ENCODE data around the gene MEX3B. TPM values are rescaled to one million over a fixed set of nuclear protein-coding genes. Genes with fewer than 3 reads are reported as not detected.
"Not testable (repeated sequence)": the region's sequence is repeated elsewhere in the genome, so short reads cannot be mapped to it uniquely, and the experiment has no call there.

The MEX3B gene
- total and polyA plus RNA-seq, 9 of the 15 experiments (the other 6 are each of a cell fraction or from before 2014, with no cell fraction given) = 0.94 to 12.8 (median 3.6) TPM

- Histone ChIP-seq H3K36me3 (ENCODE audit: control insufficient read depth, insufficient read depth, low read length) (no peaks in the 10 kb centered on the region), H3K4me3 (no peak overlapping the region), H3K4me2 (ENCODE audit: insufficient read depth, low read length) (no peak overlapping the region), H4K20me1 (replicated peaks; ENCODE audit: control insufficient read depth, insufficient read depth, low read length) (no peaks in the 10 kb centered on the region), H3K27me3 (ENCODE audit: control insufficient read depth in 2 of 2, insufficient read depth in 2 of 2, low read length in 2 of 2) (no peaks in the 10 kb centered on the region), H2AFZ (ENCODE audit: low read depth, low read length) (no peak overlapping the region), H3K4me1 (replicated peaks in 1 of 2; ENCODE audit: control insufficient read depth in 2 of 2, insufficient read depth in 2 of 2, low read length in 2 of 2) (no peaks in the 10 kb centered on the region), H3K79me2 (ENCODE audit: control insufficient read depth, insufficient read depth, low read length) (no peaks in the 10 kb centered on the region), H3K27ac (ENCODE audit: extremely low read depth, low read depth, low read length) (no peak overlapping the region), H3K9ac (ENCODE audit: insufficient read depth in 1 of 2, low read depth in 2 of 2, low read length in 2 of 2) (no peak overlapping the region), H3K9me3 (replicated peaks; ENCODE audit: control insufficient read depth, insufficient read depth, low read depth, low read length) (no peaks in the 10 kb centered on the region), H3K9me1 (ENCODE audit: control insufficient read depth, insufficient read depth, low read length) (no peaks in the 10 kb centered on the region)
- ATAC-seq (no peak), DNase-seq (ENCODE audit: extremely low read depth in 1 of 4, low spot score in 3 of 4) (no peak), FAIRE-seq (no peak)
- WGBS (ENCODE audit: insufficient coverage, low coverage, missing lambda C conversion rate) = 35% methylated on average over 1 of the region's 1 CpG
- intact Hi-C loops (cut with micrococcal nuclease) = no loop called here
- in situ Hi-C loops (cut with MboI) = no loop called here
- BruUV-seq (replicated peaks) = no TSS peak
- ChIA-PET POLR2A (interaction anchor here (1.2 kb wide), 1 partner anchor 10 kb away, joined by 7 read pairs; no protein-coding TSS in a partner anchor), CTCF (ENCODE audit: low intra/inter-chr PET ratio) (no interaction called here)
- TF ChIP-seq PTRF (tag; IDR thresholded peaks at IDR 0.05) (no peak), CEBPG (CRISPR knock-in tag; IDR thresholded peaks at IDR 0.05) (no peak), CEBPG (tag; conservative IDR thresholded peaks at IDR 0.05 in 1 of 2, IDR thresholded peaks at IDR 0.05 in 1 of 2) (no peak), BACH1 (tag; IDR thresholded peaks at IDR 0.05) (no peak), SNIP1 (IDR thresholded peaks at IDR 0.05; ENCODE audit: low read depth) (no peak)
These were observed 40.6 kb downstream of the MEX3B start for GRCh38 chr15:82005239-82005638.

DNA sequence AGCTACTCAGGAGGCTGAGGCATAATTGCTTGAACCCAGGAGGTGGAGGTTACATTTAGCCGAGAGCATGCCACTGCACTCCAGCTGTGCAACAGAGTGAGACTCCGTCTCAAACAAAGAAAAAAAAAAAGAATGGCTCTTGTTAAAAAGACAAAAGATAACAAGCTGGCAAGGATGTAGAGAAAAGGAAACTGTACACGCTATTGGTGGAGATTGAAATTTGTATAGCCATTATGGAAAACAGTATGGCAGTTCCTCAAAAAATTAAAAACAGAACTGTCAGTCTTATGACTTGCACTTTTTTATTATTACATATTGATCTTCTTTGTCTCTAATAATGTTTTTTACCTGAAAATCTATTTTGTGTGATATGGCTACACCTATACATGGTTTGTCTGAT, 41.9 kb downstream of the MEX3B start:
- Histone ChIP-seq H3K79me2 (ENCODE audit: control insufficient read depth, insufficient read depth, low read length) (no peaks in the 10 kb centered on the region), H3K9me1 (ENCODE audit: control insufficient read depth, insufficient read depth, low read length) (no peaks in the 10 kb centered on the region), H3K4me2 (ENCODE audit: insufficient read depth, low read length) (no peak overlapping the region), H3K9ac (ENCODE audit: insufficient read depth in 1 of 2, low read depth in 2 of 2, low read length in 2 of 2) (no peak overlapping the region), H3K4me3 (no peak overlapping the region), H3K27me3 (ENCODE audit: control insufficient read depth in 2 of 2, insufficient read depth in 2 of 2, low read length in 2 of 2) (no peaks in the 10 kb centered on the region), H3K27ac (ENCODE audit: extremely low read depth, low read depth, low read length) (no peak overlapping the region), H3K4me1 (replicated peaks in 1 of 2; ENCODE audit: control insufficient read depth in 2 of 2, insufficient read depth in 2 of 2, low read length in 2 of 2) (no peaks in the 10 kb centered on the region), H4K20me1 (replicated peaks; ENCODE audit: control insufficient read depth, insufficient read depth, low read length) (no peaks in the 10 kb centered on the region), H2AFZ (ENCODE audit: low read depth, low read length) (no peak overlapping the region), H3K9me3 (replicated peaks; ENCODE audit: control insufficient read depth, insufficient read depth, low read depth, low read length) (no peaks in the 10 kb centered on the region), H3K36me3 (ENCODE audit: control insufficient read depth, insufficient read depth, low read length) (no peaks in the 10 kb centered on the region)
- CTCF ChIA-PET (ENCODE audit: low intra/inter-chr PET ratio) = no interaction called here
- ATAC-seq = no peak
- DNase-seq (ENCODE audit: extremely low read depth in 1 of 4, low spot score in 3 of 4) = no peak
- BruUV-seq (replicated peaks) = no TSS peak
- POLR2A ChIA-PET = interaction anchor here (0.7 kb wide), 1 partner anchor 12 kb away, joined by 3 read pairs; no protein-coding TSS in a partner anchor
- peak; percentile 30; the same call in 1 of the 2 replicates for TF ChIP-seq PKNOX1 (IDR thresholded peaks at IDR 0.05)
- no peak for TF ChIP-seq ZNF140 (CRISPR knock-in tag; IDR thresholded peaks at IDR 0.05)
- TF ChIP-seq MEIS2 (IDR thresholded peaks at IDR 0.05; ENCODE audit: partially characterized antibody) = no peak
- no peak for TF ChIP-seq RBM22 (IDR thresholded peaks at IDR 0.05; ENCODE audit: low read depth, low read length, poor library complexity, severe bottlenecking)
- in situ Hi-C loops (cut with MboI) (no loop called here), intact Hi-C loops (cut with micrococcal nuclease) (no loop called here)
- WGBS (ENCODE audit: insufficient coverage, low coverage, missing lambda C conversion rate) = 50% methylated on average over 3 of the region's 3 CpGs
- FAIRE-seq = no peak

- H3K27ac ChIP-seq (ENCODE audit: extremely low read depth, low read depth, low read length); H3K27me3 ChIP-seq (ENCODE audit: control insufficient read depth in 2 of 2, insufficient read depth in 2 of 2, low read length in 2 of 2); H4K20me1 ChIP-seq (replicated peaks; ENCODE audit: control insufficient read depth, insufficient read depth, low read length); BruUV-seq (replicated peaks); H3K36me3 ChIP-seq (ENCODE audit: control insufficient read depth, insufficient read depth, low read length); DNase-seq (ENCODE audit: extremely low read depth in 1 of 4, low spot score in 3 of 4); in situ Hi-C loops (cut with MboI); H2AFZ ChIP-seq (ENCODE audit: low read depth, low read length); CTCF ChIA-PET (ENCODE audit: low intra/inter-chr PET ratio); ATAC-seq; H3K79me2 ChIP-seq (ENCODE audit: control insufficient read depth, insufficient read depth, low read length); H3K4me2 ChIP-seq (ENCODE audit: insufficient read depth, low read length); H3K9ac ChIP-seq (ENCODE audit: insufficient read depth in 1 of 2, low read depth in 2 of 2, low read length in 2 of 2); POLR2A ChIA-PET; H3K4me3 ChIP-seq; H3K4me1 ChIP-seq (replicated peaks in 1 of 2; ENCODE audit: control insufficient read depth in 2 of 2, insufficient read depth in 2 of 2, low read length in 2 of 2); FAIRE-seq; H3K9me1 ChIP-seq (ENCODE audit: control insufficient read depth, insufficient read depth, low read length); intact Hi-C loops (cut with micrococcal nuclease): not testable (repeated sequence)
- H3K9me3 ChIP-seq (replicated peaks; ENCODE audit: control insufficient read depth, insufficient read depth, low read depth, low read length) = peaks cover 12% of the 10 kb centered on the region; the same call in 1 of the 2 replicates
- 80% methylated on average over 7 of the region's 22 CpGs for WGBS (ENCODE audit: insufficient coverage, low coverage, missing lambda C conversion rate)
These were observed 50.7 kb downstream of the MEX3B start for GRCh38 chr15:81995081-81995480.
